Neural cell (in vitro differentiated cells): ENCODE measurements around the gene ZNF189. TPM values are rescaled to one million over a fixed set of nuclear protein-coding genes. Genes with fewer than 3 reads are reported as not detected.

Experiments
- H2AFZ ChIP-seq: fragments of 200-600, 300-800 bp; sonication (generic), shearing (Covaris generic); 2 replicates; pipeline ENCODE4 v1.6.0; 2014; ENCODE audit warnings: low read depth, mild to moderate bottlenecking, antibody characterized with exemption, low read length, moderate library complexity
- H3F3A ChIP-seq: fragments of 200-600 bp; shearing (Covaris generic); 2 replicates; pipeline ENCODE4 v1.6.1; 2016; ENCODE audit warnings: mild to moderate bottlenecking, moderate library complexity, mixed read lengths, antibody characterized with exemption, low read length; ENCODE audit not compliant: insufficient read depth, poor library complexity, severe bottlenecking
- H3K27ac ChIP-seq: fragments of 200-600, 300-800 bp; sonication (generic), shearing (Covaris generic); 2 replicates; pipeline ENCODE4 v1.5.1; 2014; ENCODE audit warnings: mild to moderate bottlenecking, low read length, moderate library complexity
- H3K27me3 ChIP-seq: fragments of 300-800, 200-600 bp; sonication (generic), shearing (Covaris generic); 2 replicates; pipeline ENCODE4 v1.6.0; 2014; ENCODE audit warnings: mild to moderate bottlenecking, low read depth, low read length, moderate library complexity; ENCODE audit not compliant: insufficient read depth
- H3K36me3 ChIP-seq: fragments of 300-800, 200-600 bp; sonication (generic), shearing (Covaris generic); 2 replicates; pipeline ENCODE4 v1.5.1; 2014; ENCODE audit warnings: mild to moderate bottlenecking, antibody characterized with exemption, low read length, moderate library complexity; ENCODE audit not compliant: insufficient read depth
- H3K4me2 ChIP-seq: fragments of 300-800, 200-600 bp; sonication (generic), shearing (Covaris generic); 2 replicates; pipeline ENCODE4 v1.6.0; 2014; ENCODE audit warnings: mild to moderate bottlenecking, low read length
- H3K4me3 ChIP-seq: fragments of 300-800, 200-600 bp; sonication (generic), shearing (Covaris generic); 2 replicates; pipeline ENCODE4 v1.5.1; 2014; ENCODE audit warnings: mild to moderate bottlenecking, low read length, moderate library complexity
- H3K79me2 ChIP-seq: fragments of 200-600 bp; shearing (Covaris generic); replicated peaks from 2 replicates; pipeline ENCODE4 v1.6.0; 2014; ENCODE audit warnings: mild to moderate bottlenecking, low read length, moderate library complexity; ENCODE audit not compliant: insufficient read depth
- H3K9ac ChIP-seq: fragments of 300-800, 200-600 bp; sonication (generic), shearing (Covaris generic); 2 replicates; pipeline ENCODE4 v1.6.1; 2016; ENCODE audit warnings: mild to moderate bottlenecking, low read length, mixed read lengths
- H3K9me2 ChIP-seq: fragments of 200-600 bp; shearing (Covaris generic); 2 replicates; pipeline ENCODE4 v1.6.1; 2016; ENCODE audit warnings: mild to moderate bottlenecking, low read length, mixed read lengths; ENCODE audit not compliant: insufficient read depth
- H3K9me3 ChIP-seq: fragments of 200-600, 300-800 bp; sonication (generic), shearing (Covaris generic); 2 replicates; pipeline ENCODE4 v1.6.1; 2016; ENCODE audit warnings: mild to moderate bottlenecking, mixed run types, low read length, moderate library complexity, mixed read lengths
- H4K20me1 ChIP-seq: fragments of 200-600 bp; shearing (Covaris generic); 2 replicates; pipeline ENCODE4 v1.6.1; 2016; ENCODE audit warnings: mild to moderate bottlenecking, mixed run types; ENCODE audit not compliant: insufficient read depth
- CTCF ChIP-seq: fragments of 450-650 bp; IDR thresholded peaks from 2 replicates; pipeline ENCODE4 v1.5.1; 2014; ENCODE audit warnings: antibody characterized with exemption, mild to moderate bottlenecking, moderate library complexity; ENCODE audit not compliant: poor library complexity, severe bottlenecking
- EP300 ChIP-seq: fragments of 450-650 bp; conservative IDR thresholded peaks from 2 replicates; pipeline ENCODE4 v1.6.1; 2014; ENCODE audit warnings: antibody characterized with exemption, mild to moderate bottlenecking, moderate library complexity; ENCODE audit not compliant: poor library complexity, severe bottlenecking
- EZH2 ChIP-seq: fragments of 200-600, 300-800 bp; shearing (Covaris generic), sonication (generic); IDR thresholded peaks from 2 replicates; pipeline ENCODE4 v1.6.1; 2014; ENCODE audit warnings: antibody characterized with exemption, low read length, borderline replicate concordance, mild to moderate bottlenecking; ENCODE audit not compliant: insufficient read depth, poor library complexity, severe bottlenecking
- MXI1 ChIP-seq: fragments of 450-650 bp; conservative IDR thresholded peaks from 2 replicates; pipeline ENCODE4 v1.6.1; 2014; ENCODE audit warnings: antibody characterized with exemption, mild to moderate bottlenecking; ENCODE audit not compliant: poor library complexity, severe bottlenecking
- POLR2AphosphoS5 ChIP-seq: IDR thresholded peaks from 2 replicates; pipeline ENCODE4 v1.6.1; 2012
- RAD21 ChIP-seq: fragments of 450-650 bp; conservative IDR thresholded peaks from 2 replicates; pipeline ENCODE4 v1.6.1; 2014; ENCODE audit warnings: antibody characterized with exemption, mild to moderate bottlenecking, moderate library complexity
- REST ChIP-seq: IDR thresholded peaks from 2 replicates; pipeline ENCODE4 v1.6.1; 2012; ENCODE audit warnings: borderline replicate concordance
- SMC3 ChIP-seq: fragments of 450-650 bp; conservative IDR thresholded peaks from 2 replicates; pipeline ENCODE4 v1.6.1; 2014; ENCODE audit warnings: antibody characterized with exemption, mild to moderate bottlenecking, moderate library complexity; ENCODE audit not compliant: poor library complexity
- TAF1 ChIP-seq: IDR thresholded peaks from 2 replicates; pipeline ENCODE4 v1.6.1; 2012; ENCODE audit warnings: low read depth
- polyA plus RNA-seq: library from polyadenylated mRNA; depleted of rRNA; stranded (reverse); fragments of >200 nt; gene quantifications from 2 replicates; pipeline ENCODE4 v1.2.3, GENCODE V29; 2014

The ZNF189 gene
- polyA plus RNA-seq, 1 donor from 2014 or later, result 28.0 TPM

GRCh38 chr9:101398930-101399642 is 435 bp downstream of the ZNF189 start:
- H4K20me1 ChIP-seq, result no peaks in the 10 kb centered on the region
- H2AFZ ChIP-seq, result peak overlapping the region; percentile 92
- TF ChIP-seq CTCF (no peak), POLR2AphosphoS5 (no peak), REST (no peak), RAD21 (no peak), MXI1 (no peak), SMC3 (no peak), EZH2 (no peak), EP300 (no peak), TAF1 (no peak)
- peak overlapping the region; percentile 83 for H3K9ac ChIP-seq
- H3K9me3 ChIP-seq, result no peaks in the 10 kb centered on the region
- H3K27me3 ChIP-seq, result no peaks in the 10 kb centered on the region
- peak overlapping the region; percentile 72 for H3K4me3 ChIP-seq
- peaks cover 27% of the 10 kb centered on the region for H3K36me3 ChIP-seq
- peak overlapping the region; percentile 88 for H3K27ac ChIP-seq
- H3K79me2 ChIP-seq, result peaks cover 66% of the 10 kb centered on the region
- H3K9me2 ChIP-seq, result no peaks in the 10 kb centered on the region
- H3F3A ChIP-seq, result no peaks in the 10 kb centered on the region
- peak overlapping the region; percentile 85 for H3K4me2 ChIP-seq

GRCh38 chr9:101399643-101399970 is 956 bp downstream of the ZNF189 start:
- H3K4me2 ChIP-seq, result peak overlapping the region; percentile 85
- no peaks in the 10 kb centered on the region for H3F3A ChIP-seq
- H4K20me1 ChIP-seq, result no peaks in the 10 kb centered on the region
- H3K27me3 ChIP-seq, result no peaks in the 10 kb centered on the region
- peak overlapping the region; percentile 92 for H2AFZ ChIP-seq
- H3K9me2 ChIP-seq, result no peaks in the 10 kb centered on the region
- H3K36me3 ChIP-seq, result peaks cover 31% of the 10 kb centered on the region
- TF ChIP-seq RAD21 (no peak), SMC3 (no peak), EZH2 (no peak), CTCF (no peak), REST (no peak), MXI1 (no peak), EP300 (no peak), POLR2AphosphoS5 (no peak), TAF1 (no peak)
- no peaks in the 10 kb centered on the region for H3K9me3 ChIP-seq
- peak overlapping the region; percentile 88 for H3K27ac ChIP-seq
- peak overlapping the region; percentile 72 for H3K4me3 ChIP-seq
- H3K9ac ChIP-seq, result peak overlapping the region; percentile 83
- H3K79me2 ChIP-seq, result peaks cover 61% of the 10 kb centered on the region
